Hepatocyte (in vitro differentiated cells): ENCODE data around the gene KYAT1. TPM values are rescaled to one million over a fixed set of nuclear protein-coding genes. Genes with fewer than 3 reads are reported as not detected.

Experiments
- DNase-seq: peaks from one replicate; pipeline ENCODE4 v3.0.0-alpha.2; 2016; ENCODE audit warnings: low spot score
- H2AFZ ChIP-seq: fragments of 200-600 bp; sonication (generic); 2 replicates; pipeline ENCODE4 v1.6.0; 2016; ENCODE audit warnings: antibody characterized with exemption, mild to moderate bottlenecking
- H3K27ac ChIP-seq: fragments of 200-600 bp; sonication (generic); 2 replicates; pipeline ENCODE4 v1.5.1; 2016; ENCODE audit warnings: mild to moderate bottlenecking
- H3K27me3 ChIP-seq: fragments of 200-600 bp; sonication (generic); 2 replicates; pipeline ENCODE4 v1.6.1; 2016
- H3K36me3 ChIP-seq: fragments of 200-600 bp; sonication (generic); replicated peaks from 2 replicates; pipeline ENCODE4 v1.5.1; 2016; ENCODE audit warnings: low read depth; ENCODE audit not compliant: insufficient read depth
- H3K4me1 ChIP-seq: fragments of 200-600 bp; sonication (generic); 2 replicates; pipeline ENCODE4 v1.5.1; 2016; ENCODE audit warnings: mild to moderate bottlenecking, moderate library complexity; ENCODE audit not compliant: insufficient read depth
- H3K4me2 ChIP-seq: fragments of 200-600 bp; sonication (generic); 2 replicates; pipeline ENCODE4 v1.6.0; 2016
- H3K4me3 ChIP-seq: fragments of 200-600 bp; sonication (generic); 2 replicates; pipeline ENCODE4 v1.5.1; 2016; ENCODE audit warnings: mild to moderate bottlenecking
- H3K79me2 ChIP-seq: fragments of 200-600 bp; sonication (generic); 2 replicates; pipeline ENCODE4 v1.6.0; 2017; ENCODE audit warnings: mild to moderate bottlenecking
- H3K9me2 ChIP-seq: fragments of 200-600 bp; sonication (generic); replicated peaks from 2 replicates; pipeline ENCODE4 v1.6.0; 2017; ENCODE audit warnings: mild to moderate bottlenecking; ENCODE audit not compliant: insufficient read depth
- H3K9me3 ChIP-seq: fragments of 200-600 bp; sonication (generic); 2 replicates; pipeline ENCODE4 v1.5.1; 2016; ENCODE audit warnings: low read depth, mild to moderate bottlenecking
- H4K20me1 ChIP-seq: fragments of 200-600 bp; sonication (generic); 2 replicates; pipeline ENCODE4 v1.6.0; 2016; ENCODE audit warnings: mild to moderate bottlenecking; ENCODE audit not compliant: insufficient read depth, poor library complexity, severe bottlenecking
- EZH2 ChIP-seq: fragments of 200-600 bp; sonication (generic); IDR thresholded peaks from 2 replicates; pipeline ENCODE4 v1.6.1; 2016; ENCODE audit warnings: antibody characterized with exemption, mild to moderate bottlenecking, borderline replicate concordance
- EZH2phosphoT487 ChIP-seq: fragments of 200-600 bp; sonication (generic); IDR thresholded peaks from one replicate; pipeline ENCODE4 v1.6.1; 2018; ENCODE audit warnings: antibody characterized with exemption, mild to moderate bottlenecking, low read depth, moderate library complexity; ENCODE audit not compliant: unreplicated experiment, severe bottlenecking
- WGBS: methylation state at CpG from one replicate; pipeline ENCODE4 v1.1.6; 2016; ENCODE audit warnings: low lambda C conversion rate; ENCODE audit errors: missing lambda C conversion rate; 5-methylcytosine and 5-hydroxymethylcytosine counted together
- polyA plus RNA-seq: library from polyadenylated mRNA; unstranded; fragments of >200 nt; fragmentation: Nextera tagmentation; extraction: Ambion mirVana; gene quantifications from 2 replicates; pipeline ENCODE4 v1.2.1, GENCODE V29; 2016
- total RNA-seq: library from RNA; depleted of rRNA; stranded (reverse); fragments of >200 nt; gene quantifications from 2 replicates; pipeline ENCODE4 v1.2.3, GENCODE V29; 2014
- TF ChIP-seq, protein P1 (sequence below): fragments of 200-600 bp; sonication (generic); IDR thresholded peaks from 2 replicates; pipeline ENCODE4 v1.5.1; 2016; ENCODE audit warnings: antibody characterized with exemption, mild to moderate bottlenecking; ENCODE audit not compliant: poor library complexity

The KYAT1 gene
- total and polyA plus RNA-seq, 2 experiments from 2014 or later: 5.1 to 8.7 TPM

DNA sequence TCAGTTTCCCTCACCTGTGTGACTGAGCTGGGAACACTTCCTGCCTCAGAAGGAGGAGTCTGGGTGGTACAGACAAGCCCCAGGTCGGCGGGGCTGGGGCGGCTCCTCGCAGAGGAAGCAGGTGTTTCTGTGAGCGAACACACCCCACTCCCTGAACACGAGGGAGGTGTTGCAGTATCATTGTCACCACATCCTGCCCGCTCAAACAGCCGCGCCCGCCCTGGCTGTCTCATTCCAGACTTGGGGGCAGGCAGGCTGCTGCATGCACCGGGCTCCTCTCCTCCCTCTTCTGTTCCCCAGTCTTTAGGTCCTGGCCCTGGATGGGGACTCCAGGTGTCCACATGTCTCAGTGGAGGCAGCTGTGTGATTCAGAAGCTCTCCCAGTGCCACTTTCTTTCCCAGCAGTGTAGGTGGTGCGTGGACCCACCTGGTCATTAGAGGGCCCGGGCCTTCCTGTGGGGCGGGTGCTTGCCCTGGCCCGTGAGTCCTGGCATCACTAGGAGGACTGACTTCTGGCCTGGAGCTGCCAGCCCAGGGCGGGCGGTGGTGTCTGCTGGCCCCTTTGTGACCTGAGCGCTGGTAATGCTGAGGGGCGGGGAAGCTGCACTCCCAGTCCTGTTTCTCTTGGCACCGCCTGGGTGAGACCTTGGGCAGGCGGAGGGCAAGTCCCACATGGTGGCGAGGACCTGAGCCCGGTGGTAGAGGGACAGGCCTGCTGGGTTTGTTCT lies 20.8 kb upstream of the KYAT1 start:
- TF ChIP-seq EZH2phosphoT487 (no peak), EZH2 (no peak)
- TF ChIP-seq, protein P1, sequence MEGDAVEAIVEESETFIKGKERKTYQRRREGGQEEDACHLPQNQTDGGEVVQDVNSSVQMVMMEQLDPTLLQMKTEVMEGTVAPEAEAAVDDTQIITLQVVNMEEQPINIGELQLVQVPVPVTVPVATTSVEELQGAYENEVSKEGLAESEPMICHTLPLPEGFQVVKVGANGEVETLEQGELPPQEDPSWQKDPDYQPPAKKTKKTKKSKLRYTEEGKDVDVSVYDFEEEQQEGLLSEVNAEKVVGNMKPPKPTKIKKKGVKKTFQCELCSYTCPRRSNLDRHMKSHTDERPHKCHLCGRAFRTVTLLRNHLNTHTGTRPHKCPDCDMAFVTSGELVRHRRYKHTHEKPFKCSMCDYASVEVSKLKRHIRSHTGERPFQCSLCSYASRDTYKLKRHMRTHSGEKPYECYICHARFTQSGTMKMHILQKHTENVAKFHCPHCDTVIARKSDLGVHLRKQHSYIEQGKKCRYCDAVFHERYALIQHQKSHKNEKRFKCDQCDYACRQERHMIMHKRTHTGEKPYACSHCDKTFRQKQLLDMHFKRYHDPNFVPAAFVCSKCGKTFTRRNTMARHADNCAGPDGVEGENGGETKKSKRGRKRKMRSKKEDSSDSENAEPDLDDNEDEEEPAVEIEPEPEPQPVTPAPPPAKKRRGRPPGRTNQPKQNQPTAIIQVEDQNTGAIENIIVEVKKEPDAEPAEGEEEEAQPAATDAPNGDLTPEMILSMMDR: no peak
- H3K79me2 ChIP-seq: peaks cover 29% of the 10 kb centered on the region
- no peak overlapping the region for H3K4me3 ChIP-seq
- no peaks in the 10 kb centered on the region for H3K9me3 ChIP-seq
- 92% methylated on average over 23 of the region's 23 CpGs for WGBS
- H3K36me3 ChIP-seq: no peaks in the 10 kb centered on the region
- no peak overlapping the region for H3K4me2 ChIP-seq
- no peaks in the 10 kb centered on the region for H3K27me3 ChIP-seq
- H2AFZ ChIP-seq: no peak overlapping the region
- H4K20me1 ChIP-seq: no peaks in the 10 kb centered on the region
- no peaks in the 10 kb centered on the region for H3K9me2 ChIP-seq
- no peak overlapping the region for H3K27ac ChIP-seq
- no peak for DNase-seq
- no peaks in the 10 kb centered on the region for H3K4me1 ChIP-seq

DNA sequence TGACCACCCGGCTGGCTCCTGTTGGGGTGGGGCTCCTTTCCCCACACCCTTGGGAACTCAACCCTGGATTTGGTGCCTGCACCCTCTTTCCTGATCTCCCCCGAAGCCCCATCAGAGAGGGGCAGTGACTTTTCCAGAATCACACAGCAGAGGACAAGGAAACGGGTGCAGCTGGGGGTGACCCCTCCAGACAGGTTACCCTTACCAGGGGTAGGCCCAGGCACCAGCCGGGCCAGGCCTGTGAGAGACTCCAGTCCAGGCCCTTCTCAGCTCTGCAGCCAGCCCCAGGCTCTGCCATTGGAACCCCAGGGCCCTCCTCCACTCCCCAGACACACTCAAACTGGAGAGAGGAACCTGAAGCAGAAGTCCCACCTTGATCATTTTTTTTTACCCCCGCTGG lies 20.1 kb upstream of the KYAT1 start:
- Histone ChIP-seq H3K4me3 (no peak overlapping the region), H4K20me1 (no peaks in the 10 kb centered on the region), H3K4me1 (no peaks in the 10 kb centered on the region), H3K4me2 (no peak overlapping the region), H3K27ac (no peak overlapping the region), H3K79me2 (peaks cover 29% of the 10 kb centered on the region), H3K9me2 (no peaks in the 10 kb centered on the region), H3K27me3 (no peaks in the 10 kb centered on the region), H2AFZ (no peak overlapping the region), H3K9me3 (no peaks in the 10 kb centered on the region), H3K36me3 (no peaks in the 10 kb centered on the region)
- TF ChIP-seq, protein P1: no peak
- TF ChIP-seq EZH2phosphoT487 (no peak), EZH2 (no peak)
- no peak for DNase-seq
- 97% methylated on average over 5 of the region's 5 CpGs for whole genome bisulfite sequencing

DNA sequence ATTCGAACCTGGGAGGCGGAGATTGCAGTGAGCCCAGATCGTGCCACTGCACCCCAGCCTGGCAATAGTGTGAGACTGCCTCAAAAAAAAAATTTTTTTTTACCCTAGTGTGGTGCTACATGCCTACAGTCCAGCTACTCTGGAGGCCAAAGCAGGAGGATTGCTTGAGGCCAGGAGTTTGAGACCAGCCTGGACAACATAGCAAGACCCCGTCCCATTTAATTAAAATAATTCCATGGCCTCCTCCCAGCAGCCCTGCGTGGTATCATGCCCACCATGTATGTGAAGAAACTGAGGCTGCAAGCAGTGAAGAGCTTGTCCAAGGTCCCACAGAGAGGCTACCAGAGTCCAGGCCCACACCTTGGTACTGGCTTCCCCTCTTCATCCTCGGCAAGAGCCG lies 19.6 kb upstream of the KYAT1 start:
- Histone ChIP-seq H3K79me2 (peaks cover 29% of the 10 kb centered on the region), H3K9me2 (no peaks in the 10 kb centered on the region)
- 88% methylated on average over 7 of the region's 7 CpGs for WGBS

More for the DNA sequence above, 19.6 kb upstream of the KYAT1 start:
- no peak for DNase-seq
- H3K27ac ChIP-seq: no peak overlapping the region
- H3K4me2 ChIP-seq: no peak overlapping the region
- H4K20me1 ChIP-seq: no peaks in the 10 kb centered on the region
- H3K4me1 ChIP-seq: no peaks in the 10 kb centered on the region
- no peaks in the 10 kb centered on the region for H3K36me3 ChIP-seq
- TF ChIP-seq, protein P1: no peak
- no peak for TF ChIP-seq EZH2
- no peak for TF ChIP-seq EZH2phosphoT487
- no peak overlapping the region for H3K4me3 ChIP-seq
- no peaks in the 10 kb centered on the region for H3K27me3 ChIP-seq
- H2AFZ ChIP-seq: no peak overlapping the region
- no peaks in the 10 kb centered on the region for H3K9me3 ChIP-seq
